Neural cell (in vitro differentiated cells): ENCODE data around the gene LENG9.
A peak's percentile ranks its signal among the peaks of the same experiment; 100 is the strongest.

Source experiments
- CTCF ChIP-seq: fragments of 450-650 bp; IDR thresholded peaks from 2 replicates; pipeline ENCODE4 v1.5.1; 2014; ENCODE audit warnings: antibody characterized with exemption, mild to moderate bottlenecking, moderate library complexity; ENCODE audit not compliant: poor library complexity, severe bottlenecking
- POLR2AphosphoS5 ChIP-seq: IDR thresholded peaks from 2 replicates; pipeline ENCODE4 v1.6.1; 2012
- TAF1 ChIP-seq: IDR thresholded peaks from 2 replicates; pipeline ENCODE4 v1.6.1; 2012; ENCODE audit warnings: low read depth

GRCh38 chr19:54418030-54418929 is 45.3 kb downstream of the LENG9 start:
- TF ChIP-seq CTCF (no peak), TAF1 (no peak), POLR2AphosphoS5 (peak; percentile 5)
